NT2/D1 (cell line): Measurements from ENCODE around the gene NFRKB.

ENCODE experiments used
- SUZ12 ChIP-seq: IDR thresholded peaks from 2 replicates; pipeline ENCODE4 v1.6.1; 2011; ENCODE audit not compliant: insufficient read length, insufficient read depth; ENCODE audit errors: extremely low read depth
- ZNF274 ChIP-seq: IDR thresholded peaks from 2 replicates; pipeline ENCODE4 v1.6.1; 2011; ENCODE audit warnings: mild to moderate bottlenecking, low read depth, low read length

DNA sequence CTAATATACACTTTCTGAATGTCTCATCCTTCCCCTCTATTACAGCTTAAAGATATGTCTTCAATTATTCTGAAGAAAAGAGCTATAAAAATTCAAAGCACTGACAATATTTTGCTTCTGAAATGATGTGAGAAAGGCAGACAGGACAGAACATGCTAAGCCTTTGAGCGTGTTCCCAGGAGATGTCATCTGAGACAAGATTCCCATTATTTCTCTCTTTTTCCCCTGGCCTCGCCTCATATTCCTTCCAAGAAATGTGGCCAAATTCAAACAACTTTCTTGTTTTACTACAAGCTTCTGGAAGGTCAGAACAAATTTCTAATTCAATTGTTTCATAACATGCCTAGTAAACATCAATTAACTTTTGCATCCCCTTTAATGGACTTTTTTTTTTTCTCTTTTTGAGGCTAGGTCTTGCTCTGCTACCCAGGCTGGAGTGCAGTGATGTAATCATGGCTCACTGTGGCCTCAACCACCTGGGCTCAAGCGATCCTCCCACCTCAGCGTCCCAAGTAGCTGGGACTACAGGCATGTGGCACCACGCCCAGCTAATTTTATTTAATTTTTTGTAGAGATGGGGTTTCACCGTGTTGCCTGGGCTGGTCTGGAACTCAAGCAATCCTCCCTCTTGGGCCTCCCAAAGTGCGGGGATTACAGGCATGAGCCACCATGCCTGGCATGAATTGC lies 37.1 kb upstream of the NFRKB start:
- TF ChIP-seq SUZ12, result no peak
- TF ChIP-seq ZNF274, result no peak
